Muscle of arm (tissue), 12 donors: ENCODE measurements around the gene SYCP2. TPM values are rescaled to one million over a fixed set of nuclear protein-coding genes. Genes with fewer than 3 reads are reported as not detected.

Experiments used
- DNase-seq: peaks from one replicate; pipeline ENCODE4 v3.0.0-alpha.2; 2013
- polyA plus RNA-seq, 12 donors: library from polyadenylated mRNA; unstranded; fragments of 120-200 nt; gene quantifications; one replicate each; pipeline ENCODE4 v1.2.1, GENCODE V29; 2013; ENCODE audit not compliant: insufficient read length in 12 of 12

SYCP2 gene
- polyA plus RNA-seq, 12 donors, result 2.1 to 7.3 (median 3.2) TPM; not detected in 1

GRCh38 chr20:59837623-59838394 is 95.6 kb downstream of the SYCP2 start:
- DNase-seq, result no peak

- DNase-seq, result no peak
Measured at GRCh38 chr20:59836767-59837166, 96.7 kb downstream of the SYCP2 start.

GRCh38 chr20:59835448-59836395 is 97.7 kb downstream of the SYCP2 start:
- DNase-seq, result peak; percentile 35

GRCh38 chr20:59835057-59835447 is 98.4 kb downstream of the SYCP2 start:
- no peak for DNase-seq

GRCh38 chr20:59832406-59833363 is 100.8 kb downstream of the SYCP2 start:
- no peak for DNase-seq

- DNase-seq, result peak; percentile 53
Measured at GRCh38 chr20:59831916-59832270, 101.5 kb downstream of the SYCP2 start.

- DNase-seq, result peak; percentile 13
Measured at GRCh38 chr20:59831024-59831915, 102.2 kb downstream of the SYCP2 start.

GRCh38 chr20:59830665-59831023 is 102.8 kb downstream of the SYCP2 start:
- no peak for DNase-seq

- DNase-seq, result no peak
Measured at GRCh38 chr20:59829786-59830664, 103.4 kb downstream of the SYCP2 start.

- no peak for DNase-seq
Measured at GRCh38 chr20:59829054-59829785, 104.2 kb downstream of the SYCP2 start.

- no peak for DNase-seq
Measured at GRCh38 chr20:59828125-59829053, 105.0 kb downstream of the SYCP2 start.

- DNase-seq, result no peak
Measured at GRCh38 chr20:59827138-59828056, 106.0 kb downstream of the SYCP2 start.

GRCh38 chr20:59825944-59826759 is 107.3 kb downstream of the SYCP2 start:
- DNase-seq, result peak; percentile 15

GRCh38 chr20:59825563-59825920 is 107.9 kb downstream of the SYCP2 start:
- DNase-seq, result no peak

- no peak for DNase-seq
Measured at GRCh38 chr20:59824711-59825562, 108.5 kb downstream of the SYCP2 start.
